Fibroblast of skin of left biceps (primary cell): ENCODE data around the gene LRP4.
A peak's percentile ranks its signal among the peaks of the same experiment; 100 is the strongest.

ENCODE experiments used
- DNase-seq, 2 experiments: peaks; one replicate each; pipeline ENCODE4 v3.0.0-alpha.2; 2013; ENCODE audit warnings: low read depth in 2 of 2

LRP4 gene

DNA sequence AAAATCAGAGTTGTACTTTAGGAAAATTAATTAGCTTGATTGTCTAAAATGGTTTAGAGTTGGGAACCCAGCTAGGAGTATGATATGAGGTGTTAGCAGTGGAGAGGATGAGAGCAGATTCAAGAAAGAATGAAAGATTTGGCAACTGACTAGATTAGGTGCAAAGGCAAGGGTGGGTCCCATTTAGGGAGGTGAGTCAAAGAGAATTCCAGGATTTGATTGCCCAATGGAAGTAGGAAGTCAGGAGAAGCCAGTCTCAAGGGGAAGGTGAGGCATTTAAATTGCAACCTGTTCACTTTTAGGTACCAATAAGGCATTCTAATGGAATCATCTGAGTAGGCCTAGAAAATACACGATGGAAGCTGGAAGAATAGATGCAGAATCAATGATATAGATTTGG, 68.7 kb downstream of the LRP4 start:
- DNase-seq = no peak

DNA sequence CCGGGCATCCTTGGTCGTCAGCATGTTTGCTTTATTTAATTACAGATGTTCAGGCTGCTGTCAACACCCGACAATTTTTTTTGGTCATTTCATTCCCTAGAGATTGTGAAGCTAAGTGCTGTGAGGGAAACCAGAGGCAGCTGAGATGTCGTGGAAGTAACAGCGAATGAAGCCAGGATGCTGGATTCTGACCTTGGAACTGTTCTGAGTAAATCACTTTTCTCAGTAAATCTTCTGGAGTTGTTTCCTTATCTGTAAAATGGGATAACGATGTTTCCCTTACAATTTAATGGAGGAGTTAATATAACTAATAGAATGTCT, 71.9 kb downstream of the LRP4 start:
- no peak for DNase-seq

- peak; percentile 64 to 70 for DNase-seq
These were observed 72.4 kb downstream of the LRP4 start, which contains the start of gene CKAP5 for GRCh38 chr11:46845740-46846509. TSS of gene CKAP5 (minus strand) at chr11:46846280. CDS start at chr11:46821231, 25,049 bp downstream.

GRCh38 chr11:46845440-46845739, 73.0 kb downstream of the LRP4 start:
- DNase-seq = no peak

DNA sequence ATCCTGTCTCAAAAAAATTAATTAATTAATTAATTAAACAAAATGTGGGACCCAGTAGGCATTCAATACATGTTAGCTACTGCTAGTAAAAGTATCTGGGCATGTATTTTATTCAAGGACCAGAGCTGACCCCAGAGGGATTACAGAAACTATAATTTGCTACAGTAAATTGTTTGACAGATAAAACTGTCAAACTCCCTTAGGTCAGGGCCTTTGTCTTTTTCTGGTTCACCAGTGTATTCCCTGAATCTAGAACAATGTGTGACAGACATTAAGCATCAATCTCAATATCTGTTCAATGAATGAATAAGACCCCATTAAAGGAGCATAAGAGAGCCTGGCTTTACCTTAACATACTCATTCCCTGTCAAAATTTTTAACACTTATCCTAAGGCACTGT, 78.2 kb downstream of the LRP4 start:
- DNase-seq = no peak

- no peak for DNase-seq
These were observed 79.8 kb downstream of the LRP4 start for GRCh38 chr11:46838501-46838900.

DNA sequence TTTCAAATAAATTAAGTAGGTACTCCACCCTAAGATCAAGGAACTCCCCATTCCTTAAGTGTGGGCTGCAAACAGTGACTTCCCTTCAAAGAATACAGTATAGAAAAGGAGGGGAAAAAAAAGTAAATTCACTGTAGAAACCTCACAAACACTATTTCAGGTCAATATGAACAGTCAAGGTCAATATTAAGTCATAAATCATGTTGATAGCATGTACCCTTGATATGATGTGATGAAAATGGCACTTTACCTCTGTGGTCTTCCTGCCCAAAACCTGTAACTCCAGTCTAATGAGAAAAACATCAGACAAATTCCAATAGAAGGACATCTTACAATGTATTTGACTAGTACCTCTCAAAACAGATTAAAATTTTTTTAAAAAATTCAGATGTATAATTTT, 80.5 kb downstream of the LRP4 start:
- DNase-seq = no peak

DNA sequence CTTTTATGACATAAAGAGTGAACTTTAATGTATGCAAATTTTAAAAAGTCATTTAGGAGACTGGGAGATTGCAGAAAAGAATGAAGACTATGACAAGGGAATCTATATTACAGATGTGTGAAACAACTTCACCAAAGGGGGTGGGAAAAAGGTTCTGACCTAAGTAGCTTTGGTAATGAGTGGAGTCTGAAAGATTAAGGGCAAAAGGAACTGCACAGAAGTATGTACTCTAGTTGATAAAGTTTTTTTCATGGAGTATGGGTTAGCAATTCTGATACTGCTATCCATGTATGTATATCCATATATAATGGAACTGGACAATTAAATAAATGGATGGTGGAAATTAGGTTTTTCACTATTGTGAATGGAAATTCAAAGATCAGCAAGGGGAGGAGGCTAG, 81.5 kb downstream of the LRP4 start:
- DNase-seq = no peak

GRCh38 chr11:46836431-46836830, 81.9 kb downstream of the LRP4 start:
- DNase-seq = no peak

- DNase-seq = no peak
These were observed 82.5 kb downstream of the LRP4 start for GRCh38 chr11:46835897-46836296.

DNA sequence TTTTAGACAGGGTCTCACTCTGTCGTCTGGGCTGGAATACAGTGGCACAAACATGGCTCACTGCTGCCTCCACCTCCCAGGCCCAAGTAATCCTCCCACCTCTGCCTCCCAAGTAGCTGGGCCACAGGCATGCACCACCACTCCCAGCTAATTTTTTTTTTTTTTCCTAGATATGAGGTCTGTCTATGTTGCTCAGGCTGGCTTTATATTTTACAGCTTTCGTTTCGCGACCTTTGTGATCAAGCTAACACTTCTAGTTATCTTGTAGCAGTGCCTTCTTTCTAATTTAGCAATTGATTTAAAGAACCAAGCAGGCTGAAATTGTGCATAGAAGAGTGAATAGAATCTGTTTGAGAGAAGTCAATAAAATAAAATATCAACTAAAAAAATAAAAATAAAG, 83.5 kb downstream of the LRP4 start:
- DNase-seq = no peak

- no peak for DNase-seq
These were observed 85.7 kb downstream of the LRP4 start for GRCh38 chr11:46832511-46833214.

DNA sequence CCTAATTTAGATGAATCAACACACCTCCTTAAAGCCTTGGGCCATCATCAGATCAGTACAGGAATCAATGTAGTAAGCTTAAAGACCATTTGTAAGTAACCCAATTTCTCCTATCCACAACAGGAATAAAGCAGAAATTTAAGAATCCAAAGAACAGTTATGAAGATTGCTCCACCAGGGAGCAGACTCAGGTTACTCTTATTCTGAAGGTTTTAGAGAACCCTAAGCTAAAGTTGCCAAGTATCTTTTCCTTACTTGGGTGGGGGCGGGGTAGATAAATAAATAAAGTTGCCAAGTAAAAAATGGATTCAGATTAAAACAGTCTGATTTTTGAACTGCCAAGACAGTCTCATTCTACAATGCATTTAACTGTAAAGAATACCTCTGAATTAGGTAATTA, 90.4 kb downstream of the LRP4 start:
- DNase-seq = no peak

GRCh38 chr11:46826310-46827044, 91.9 kb downstream of the LRP4 start:
- DNase-seq = peak; percentile 27 to 28

- DNase-seq = peak in 1 of 2 experiments; percentile 5
These were observed 109.4 kb downstream of the LRP4 start for GRCh38 chr11:46808799-46809431.
